ENCODE data around the gene PRR5.

DNA sequence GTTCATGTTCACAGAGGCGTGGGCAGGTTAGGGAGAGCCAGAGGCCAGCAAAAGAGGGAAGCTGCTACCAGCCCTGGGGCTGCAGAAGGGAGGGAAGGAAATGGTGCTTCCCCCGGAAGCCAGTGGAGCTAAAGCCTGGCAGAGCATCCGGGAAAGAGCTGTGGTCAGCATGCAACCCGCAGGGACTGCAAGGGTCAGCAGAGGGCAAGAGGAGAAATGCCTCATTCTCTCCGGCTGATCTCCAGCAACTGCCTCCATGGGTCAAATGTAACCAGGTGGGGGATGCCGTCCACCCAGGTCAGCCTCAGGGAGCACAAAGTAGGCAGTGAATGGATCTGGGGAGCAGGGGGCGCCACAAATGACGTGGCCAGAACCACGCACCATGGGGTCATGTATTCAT, 36.9 kb upstream of the PRR5 start:
- TF ChIP-seq, protein P1, sequence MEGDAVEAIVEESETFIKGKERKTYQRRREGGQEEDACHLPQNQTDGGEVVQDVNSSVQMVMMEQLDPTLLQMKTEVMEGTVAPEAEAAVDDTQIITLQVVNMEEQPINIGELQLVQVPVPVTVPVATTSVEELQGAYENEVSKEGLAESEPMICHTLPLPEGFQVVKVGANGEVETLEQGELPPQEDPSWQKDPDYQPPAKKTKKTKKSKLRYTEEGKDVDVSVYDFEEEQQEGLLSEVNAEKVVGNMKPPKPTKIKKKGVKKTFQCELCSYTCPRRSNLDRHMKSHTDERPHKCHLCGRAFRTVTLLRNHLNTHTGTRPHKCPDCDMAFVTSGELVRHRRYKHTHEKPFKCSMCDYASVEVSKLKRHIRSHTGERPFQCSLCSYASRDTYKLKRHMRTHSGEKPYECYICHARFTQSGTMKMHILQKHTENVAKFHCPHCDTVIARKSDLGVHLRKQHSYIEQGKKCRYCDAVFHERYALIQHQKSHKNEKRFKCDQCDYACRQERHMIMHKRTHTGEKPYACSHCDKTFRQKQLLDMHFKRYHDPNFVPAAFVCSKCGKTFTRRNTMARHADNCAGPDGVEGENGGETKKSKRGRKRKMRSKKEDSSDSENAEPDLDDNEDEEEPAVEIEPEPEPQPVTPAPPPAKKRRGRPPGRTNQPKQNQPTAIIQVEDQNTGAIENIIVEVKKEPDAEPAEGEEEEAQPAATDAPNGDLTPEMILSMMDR (IDR thresholded peaks at IDR 0.05 in 8 of 11, conservative IDR thresholded peaks at IDR 0.05 in 3 of 11) = no peak
- TF ChIP-seq POLR2A (IDR thresholded peaks at IDR 0.05) = no peak
